H9 (cell line): ENCODE measurements around the gene KANSL1L. TPM values are rescaled to one million over a fixed set of nuclear protein-coding genes. Genes with fewer than 3 reads are reported as not detected.

Source experiments
- DNase-seq: peaks from one replicate; pipeline ENCODE4 v3.0.0-alpha.2; 2017
- H2AFZ ChIP-seq: one replicate; pipeline ENCODE4 v1.6.1; 2013; ENCODE audit warnings: mild to moderate bottlenecking, low read length, control low read depth, moderate library complexity
- H2AK5ac ChIP-seq: 2 replicates; pipeline ENCODE4 v1.6.1; 2013; ENCODE audit warnings: low read length, control low read depth, mixed read lengths; ENCODE audit not compliant: insufficient read length
- H2BK120ac ChIP-seq: one replicate; pipeline ENCODE4 v1.6.1; 2013; ENCODE audit warnings: low read depth, mild to moderate bottlenecking, low read length, control low read depth, inconsistent platforms; ENCODE audit not compliant: poor library complexity, severe bottlenecking
- H2BK12ac ChIP-seq: 2 replicates; pipeline ENCODE4 v1.6.1; 2013; ENCODE audit warnings: low read length, control low read depth, mixed read lengths, low read depth; ENCODE audit not compliant: insufficient read length
- H2BK15ac ChIP-seq: 2 replicates; pipeline ENCODE4 v1.6.1; 2013; ENCODE audit warnings: low read depth, low read length, control low read depth
- H2BK20ac ChIP-seq: one replicate; pipeline ENCODE4 v1.6.1; 2013; ENCODE audit warnings: low read depth, mild to moderate bottlenecking, low read length, control low read depth, inconsistent platforms; ENCODE audit not compliant: poor library complexity, severe bottlenecking
- H2BK5ac ChIP-seq: 2 replicates; pipeline ENCODE4 v1.6.1; 2013; ENCODE audit warnings: low read length, control low read depth, mixed read lengths; ENCODE audit not compliant: insufficient read length
- H3K14ac ChIP-seq: 2 replicates; pipeline ENCODE4 v1.6.1; 2013; ENCODE audit warnings: low read length, control low read depth; ENCODE audit not compliant: insufficient read depth
- H3K18ac ChIP-seq: 2 replicates; pipeline ENCODE4 v1.6.1; 2013; ENCODE audit warnings: low read depth, mild to moderate bottlenecking, mixed read lengths, low read length, control low read depth; ENCODE audit not compliant: insufficient read length
- H3K23ac ChIP-seq: 2 replicates; pipeline ENCODE4 v1.6.1; 2013; ENCODE audit warnings: low read length, control low read depth, mixed read lengths, low read depth; ENCODE audit not compliant: insufficient read length
- H3K23me2 ChIP-seq: 2 replicates; pipeline ENCODE4 v1.6.1; 2013; ENCODE audit warnings: low read depth, mild to moderate bottlenecking, mixed read lengths, low read length, control low read depth; ENCODE audit not compliant: insufficient read length, poor library complexity, severe bottlenecking
- H3K27ac ChIP-seq: 2 replicates; pipeline ENCODE4 v1.5.1; 2013; ENCODE audit warnings: low read length, control low read depth, mixed read lengths, low read depth; ENCODE audit not compliant: insufficient read length
- H3K27me3 ChIP-seq: 2 replicates; pipeline ENCODE4 v1.6.1; 2013; ENCODE audit warnings: low read length, control low read depth, inconsistent platforms; ENCODE audit not compliant: insufficient read depth
- H3K4ac ChIP-seq: 2 replicates; pipeline ENCODE4 v1.6.1; 2013; ENCODE audit warnings: low read depth, mild to moderate bottlenecking, control low read depth, inconsistent platforms, low read length, moderate library complexity
- H3K4me1 ChIP-seq: 2 replicates; pipeline ENCODE4 v1.6.1; 2013; ENCODE audit warnings: low read length, control low read depth, inconsistent platforms; ENCODE audit not compliant: insufficient read depth
- H3K4me2 ChIP-seq: 2 replicates; pipeline ENCODE4 v1.6.1; 2013; ENCODE audit warnings: low read length, control low read depth, mixed read lengths; ENCODE audit not compliant: insufficient read length, insufficient read depth
- H3K56ac ChIP-seq: 2 replicates; pipeline ENCODE4 v1.6.1; 2013; ENCODE audit warnings: low read depth, mild to moderate bottlenecking, mixed read lengths, low read length, control low read depth; ENCODE audit not compliant: insufficient read length
- H3K79me1 ChIP-seq: 2 replicates; pipeline ENCODE4 v1.6.1; 2013; ENCODE audit warnings: low read depth, mild to moderate bottlenecking, moderate library complexity, low read length, control low read depth, inconsistent platforms; ENCODE audit not compliant: insufficient read depth, poor library complexity, severe bottlenecking
- H3K79me2 ChIP-seq: 2 replicates; pipeline ENCODE4 v1.6.1; 2013; ENCODE audit warnings: low read length, control low read depth, inconsistent platforms; ENCODE audit not compliant: insufficient read depth
- H3K9ac ChIP-seq: 2 replicates; pipeline ENCODE4 v1.6.1; 2013; ENCODE audit warnings: low read length, control low read depth, mixed read lengths; ENCODE audit not compliant: insufficient read length; ENCODE audit errors: extremely low read depth
- H3K9me3 ChIP-seq: one replicate; pipeline ENCODE4 v1.6.1; 2013; ENCODE audit warnings: low read depth, low read length, inconsistent platforms; ENCODE audit not compliant: control insufficient read depth
- H3T11ph ChIP-seq: one replicate; pipeline ENCODE4 v1.6.1; 2013; ENCODE audit warnings: mild to moderate bottlenecking, low read length, control low read depth, inconsistent platforms
- H4K20me1 ChIP-seq: one replicate; pipeline ENCODE4 v1.6.1; 2013; ENCODE audit not compliant: control insufficient read depth, insufficient read length, insufficient read depth
- H4K5ac ChIP-seq: 2 replicates; pipeline ENCODE4 v1.6.1; 2013; ENCODE audit warnings: low read depth, mild to moderate bottlenecking, mixed read lengths, low read length, control low read depth; ENCODE audit not compliant: insufficient read length
- H4K8ac ChIP-seq: replicated peaks from 2 replicates; pipeline ENCODE4 v1.6.1; 2013; ENCODE audit warnings: low read length, control low read depth, mixed read lengths, low read depth; ENCODE audit not compliant: insufficient read length
- H4K91ac ChIP-seq: 2 replicates; pipeline ENCODE4 v1.6.1; 2013; ENCODE audit warnings: low read depth, mild to moderate bottlenecking, moderate library complexity, mixed read lengths, low read length, control low read depth; ENCODE audit not compliant: insufficient read length
- H3K27ac Mint-ChIP-seq, 3 experiments: 2 replicates in 2 of 3; 3 replicates in 1 of 3; pipeline ENCODE4 v1.8.0; 2020 to 2021; ENCODE audit warnings: mixed read lengths in 3 of 3, mild to moderate bottlenecking in 1 of 3, moderate library complexity in 1 of 3
- H3K27me3 Mint-ChIP-seq: 2 replicates; pipeline ENCODE4 v1.8.0; 2021; ENCODE audit warnings: low read depth, mild to moderate bottlenecking, moderate library complexity, mixed read lengths
- H3K36me3 Mint-ChIP-seq, 3 experiments: 2 replicates in 2 of 3; 3 replicates in 1 of 3; pipeline ENCODE4 v1.8.0; 2020 to 2021; ENCODE audit warnings: low read depth in 3 of 3, mixed read lengths in 3 of 3; ENCODE audit not compliant: insufficient read depth in 1 of 3
- H3K4me1 Mint-ChIP-seq, 2 experiments: 2 replicates each; pipeline ENCODE4 v1.8.0; 2020; ENCODE audit warnings: mixed read lengths in 2 of 2
- H3K4me3 Mint-ChIP-seq, 2 experiments: 2 replicates in 1 of 2; 3 replicates in 1 of 2; pipeline ENCODE4 v1.8.0; 2020 to 2021; ENCODE audit warnings: mild to moderate bottlenecking in 2 of 2, mixed read lengths in 2 of 2, moderate library complexity in 1 of 2
- H3K9me3 Mint-ChIP-seq, 2 experiments: 2 replicates in 1 of 2; 3 replicates in 1 of 2; pipeline ENCODE4 v1.8.0; 2020; ENCODE audit warnings: mild to moderate bottlenecking in 2 of 2, mixed read lengths in 2 of 2, moderate library complexity in 1 of 2
- WGBS: extraction: QIAGEN DNeasy Blood & Tissue Kit; methylation state at CpG from one replicate; pipeline ENCODE4 v1.1.7; 2013; ENCODE audit warnings: missing lambda C conversion rate, low lambda C conversion rate, mixed read lengths; ENCODE audit not compliant: insufficient read length; ENCODE audit errors: extremely low coverage; 5-methylcytosine and 5-hydroxymethylcytosine counted together
- total RNA-seq: library from RNA; stranded (reverse); gene quantifications from 2 replicates; pipeline ENCODE4 v1.2.1, GENCODE V29; 2021
- TF ChIP-seq, protein P1 (sequence below): fragments of 200-600 bp; sonication (generic); conservative IDR thresholded peaks from 3 replicates; pipeline ENCODE4 v1.8.0; 2021; ENCODE audit warnings: antibody characterized with exemption, mild to moderate bottlenecking

Gene KANSL1L
- total RNA-seq, 1 experiment from 2014 or later, result 8.2 TPM

DNA sequence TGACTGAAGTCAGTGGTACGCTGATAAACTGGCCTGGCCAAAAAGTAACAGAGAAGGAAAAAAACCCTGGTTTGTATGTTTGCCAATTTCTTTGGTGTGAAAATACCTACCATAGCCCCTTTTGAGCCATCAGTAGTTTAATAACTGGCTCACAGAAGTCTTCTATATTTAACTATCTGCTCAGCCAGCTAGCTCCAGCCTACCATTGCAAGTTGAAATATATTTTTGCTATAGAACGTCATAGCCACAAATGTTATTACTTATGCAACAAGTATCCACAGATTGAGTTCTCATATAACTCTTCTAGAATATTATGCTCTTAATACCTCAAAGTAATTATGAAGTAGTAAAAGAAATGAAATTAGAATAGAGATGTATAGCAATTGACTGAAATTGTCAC, 143.6 kb downstream of the KANSL1L start:
- H2AK5ac ChIP-seq, result no peak overlapping the region
- H3K4me2 ChIP-seq, result no peak overlapping the region
- H3K36me3 Mint-ChIP-seq, result peaks cover 11 to 38% (median 27%) of the 10 kb centered on the region in 3 experiments
- H3K27me3 ChIP-seq, result no peaks in the 10 kb centered on the region
- H2BK120ac ChIP-seq, result no peak overlapping the region
- no peak overlapping the region for H3K56ac ChIP-seq
- no peak overlapping the region for H4K91ac ChIP-seq
- no peak overlapping the region for H3K27ac Mint-ChIP-seq
- no peak overlapping the region for H3K9ac ChIP-seq
- H2BK15ac ChIP-seq, result no peak overlapping the region
- H2BK20ac ChIP-seq, result no peak overlapping the region
- H4K8ac ChIP-seq, result no peak overlapping the region
- H2BK12ac ChIP-seq, result no peak overlapping the region
- H4K20me1 ChIP-seq, result no peaks in the 10 kb centered on the region
- no peaks in the 10 kb centered on the region for H3K23me2 ChIP-seq
- no peak overlapping the region for H2BK5ac ChIP-seq
- H3K4me1 Mint-ChIP-seq, result no peaks in the 10 kb centered on the region
- WGBS, result no CpG with 5 or more reads among the region's 2 CpGs
- H3K23ac ChIP-seq, result no peak overlapping the region
- H3K14ac ChIP-seq, result no peak overlapping the region
- H3K4me1 ChIP-seq, result no peaks in the 10 kb centered on the region
- no peak overlapping the region for H3K4ac ChIP-seq
- H3T11ph ChIP-seq, result no peak overlapping the region
- no peaks in the 10 kb centered on the region for H3K79me2 ChIP-seq
- no peaks in the 10 kb centered on the region for H3K9me3 ChIP-seq
- no peaks in the 10 kb centered on the region for H3K9me3 Mint-ChIP-seq
- no peak for DNase-seq
- H3K27ac ChIP-seq, result no peak overlapping the region
- no peaks in the 10 kb centered on the region for H3K79me1 ChIP-seq
- TF ChIP-seq, protein P1, sequence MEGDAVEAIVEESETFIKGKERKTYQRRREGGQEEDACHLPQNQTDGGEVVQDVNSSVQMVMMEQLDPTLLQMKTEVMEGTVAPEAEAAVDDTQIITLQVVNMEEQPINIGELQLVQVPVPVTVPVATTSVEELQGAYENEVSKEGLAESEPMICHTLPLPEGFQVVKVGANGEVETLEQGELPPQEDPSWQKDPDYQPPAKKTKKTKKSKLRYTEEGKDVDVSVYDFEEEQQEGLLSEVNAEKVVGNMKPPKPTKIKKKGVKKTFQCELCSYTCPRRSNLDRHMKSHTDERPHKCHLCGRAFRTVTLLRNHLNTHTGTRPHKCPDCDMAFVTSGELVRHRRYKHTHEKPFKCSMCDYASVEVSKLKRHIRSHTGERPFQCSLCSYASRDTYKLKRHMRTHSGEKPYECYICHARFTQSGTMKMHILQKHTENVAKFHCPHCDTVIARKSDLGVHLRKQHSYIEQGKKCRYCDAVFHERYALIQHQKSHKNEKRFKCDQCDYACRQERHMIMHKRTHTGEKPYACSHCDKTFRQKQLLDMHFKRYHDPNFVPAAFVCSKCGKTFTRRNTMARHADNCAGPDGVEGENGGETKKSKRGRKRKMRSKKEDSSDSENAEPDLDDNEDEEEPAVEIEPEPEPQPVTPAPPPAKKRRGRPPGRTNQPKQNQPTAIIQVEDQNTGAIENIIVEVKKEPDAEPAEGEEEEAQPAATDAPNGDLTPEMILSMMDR, result no peak
- H4K5ac ChIP-seq, result no peak overlapping the region
- no peak overlapping the region for H2AFZ ChIP-seq
- no peak overlapping the region for H3K18ac ChIP-seq
- no peaks in the 10 kb centered on the region for H3K27me3 Mint-ChIP-seq
- H3K4me3 Mint-ChIP-seq, result no peak overlapping the region
